ENCODE measurements around the gene AHRR.
"Not testable (repeated sequence)": the region's sequence is repeated elsewhere in the genome, so short reads cannot be mapped to it uniquely, and the experiment has no call there.

The AHRR gene

DNA sequence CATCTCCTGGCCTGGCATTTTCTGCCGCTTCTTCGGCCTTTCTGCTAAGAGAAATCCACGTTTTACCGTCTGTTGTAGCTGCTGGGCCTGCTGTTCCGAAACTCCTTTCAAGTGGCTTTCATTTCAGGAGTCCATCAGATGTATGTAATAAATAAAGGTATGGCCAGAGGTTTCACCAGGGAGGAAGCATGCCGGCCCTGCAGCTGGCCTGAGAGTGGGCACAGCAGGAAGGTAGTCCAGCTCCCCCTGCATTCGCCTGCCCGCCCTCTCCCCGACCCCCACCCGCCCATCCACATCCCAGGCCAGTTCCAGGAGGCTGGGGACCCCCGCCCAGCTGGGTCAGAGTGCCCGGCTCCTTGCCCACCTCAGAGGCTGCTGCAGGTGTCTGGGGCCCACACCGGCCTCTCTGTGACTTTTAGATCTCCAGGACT, 75.0 kb downstream of the AHRR start:
- Histone ChIP-seq H3K9ac (ENCODE audit: low read length) (no peak overlapping the region; the same call in 1 of the 2 replicates), H3K4me1 (ENCODE audit: insufficient read depth, low read length, severe bottlenecking) (peaks cover 77% of the 10 kb centered on the region)

DNA sequence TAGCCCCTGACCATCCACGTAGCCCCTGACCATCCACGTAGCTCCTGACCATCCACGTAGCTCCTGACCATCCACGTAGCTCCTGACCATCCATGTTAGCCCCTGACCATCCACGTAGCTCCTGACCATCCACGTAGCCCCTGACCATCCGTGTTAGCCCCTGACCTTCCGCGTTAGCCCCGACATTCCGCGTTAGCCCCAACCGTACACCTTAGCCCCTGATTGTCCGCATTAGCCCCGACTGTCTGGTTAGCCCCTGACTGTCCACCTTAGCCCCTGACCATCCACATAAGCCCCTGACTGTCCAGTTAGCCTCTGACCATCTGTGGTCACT, 76.6 kb downstream of the AHRR start:
- not testable (repeated sequence) for H4K20me1 ChIP-seq (ENCODE audit: insufficient read depth, low read length); H3K27me3 ChIP-seq (ENCODE audit: insufficient read depth, low read length); H2AFZ ChIP-seq (ENCODE audit: low read length); H3K4me3 ChIP-seq (ENCODE audit: low read depth, low read length, poor library complexity, severe bottlenecking); H3K9me3 ChIP-seq (ENCODE audit: low read length); H3F3A ChIP-seq (ENCODE audit: insufficient read depth, low read length); H3K36me3 ChIP-seq (ENCODE audit: insufficient read depth, low read length); H3K9me2 ChIP-seq (ENCODE audit: low read depth, low read length); H3K79me2 ChIP-seq (ENCODE audit: insufficient read depth, low read length)
- H3K9ac ChIP-seq (ENCODE audit: low read length), result peak overlapping the region; percentile 65; the same call in 1 of the 2 replicates
- peaks cover 73% of the 10 kb centered on the region for H3K4me1 ChIP-seq (ENCODE audit: insufficient read depth, low read length, severe bottlenecking)
- peak overlapping the region; percentile 96 for H3K27ac ChIP-seq (ENCODE audit: low read depth, low read length, poor library complexity, severe bottlenecking)
- H3K4me2 ChIP-seq (ENCODE audit: low read length), result peak overlapping the region; percentile 60; the same call in 1 of the 2 replicates

More for the DNA sequence above, 75.0 kb downstream of the AHRR start:
- no peaks in the 10 kb centered on the region for H3K9me3 ChIP-seq (ENCODE audit: low read length)
- no peak for TF ChIP-seq EZH2 (IDR thresholded peaks at IDR 0.05; ENCODE audit: borderline replicate concordance, low read length)
- TF ChIP-seq, protein P1, sequence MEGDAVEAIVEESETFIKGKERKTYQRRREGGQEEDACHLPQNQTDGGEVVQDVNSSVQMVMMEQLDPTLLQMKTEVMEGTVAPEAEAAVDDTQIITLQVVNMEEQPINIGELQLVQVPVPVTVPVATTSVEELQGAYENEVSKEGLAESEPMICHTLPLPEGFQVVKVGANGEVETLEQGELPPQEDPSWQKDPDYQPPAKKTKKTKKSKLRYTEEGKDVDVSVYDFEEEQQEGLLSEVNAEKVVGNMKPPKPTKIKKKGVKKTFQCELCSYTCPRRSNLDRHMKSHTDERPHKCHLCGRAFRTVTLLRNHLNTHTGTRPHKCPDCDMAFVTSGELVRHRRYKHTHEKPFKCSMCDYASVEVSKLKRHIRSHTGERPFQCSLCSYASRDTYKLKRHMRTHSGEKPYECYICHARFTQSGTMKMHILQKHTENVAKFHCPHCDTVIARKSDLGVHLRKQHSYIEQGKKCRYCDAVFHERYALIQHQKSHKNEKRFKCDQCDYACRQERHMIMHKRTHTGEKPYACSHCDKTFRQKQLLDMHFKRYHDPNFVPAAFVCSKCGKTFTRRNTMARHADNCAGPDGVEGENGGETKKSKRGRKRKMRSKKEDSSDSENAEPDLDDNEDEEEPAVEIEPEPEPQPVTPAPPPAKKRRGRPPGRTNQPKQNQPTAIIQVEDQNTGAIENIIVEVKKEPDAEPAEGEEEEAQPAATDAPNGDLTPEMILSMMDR (IDR thresholded peaks at IDR 0.05; ENCODE audit: low read length), result no peak
- H3K9me2 ChIP-seq (ENCODE audit: low read depth, low read length), result no peaks in the 10 kb centered on the region
- no peaks in the 10 kb centered on the region for H3K27me3 ChIP-seq (ENCODE audit: insufficient read depth, low read length)
- H3K4me3 ChIP-seq (ENCODE audit: low read depth, low read length, poor library complexity, severe bottlenecking), result no peak overlapping the region
- no peaks in the 10 kb centered on the region for H3K79me2 ChIP-seq (ENCODE audit: insufficient read depth, low read length)
- H3K27ac ChIP-seq (ENCODE audit: low read depth, low read length, poor library complexity, severe bottlenecking), result peak overlapping the region; percentile 95
- H3K36me3 ChIP-seq (ENCODE audit: insufficient read depth, low read length), result no peaks in the 10 kb centered on the region
- no peaks in the 10 kb centered on the region for H3F3A ChIP-seq (ENCODE audit: insufficient read depth, low read length)
- no peak overlapping the region for H3K4me2 ChIP-seq (ENCODE audit: low read length)
- H2AFZ ChIP-seq (ENCODE audit: low read length), result no peak overlapping the region
- no peaks in the 10 kb centered on the region for H4K20me1 ChIP-seq (ENCODE audit: insufficient read depth, low read length)

DNA sequence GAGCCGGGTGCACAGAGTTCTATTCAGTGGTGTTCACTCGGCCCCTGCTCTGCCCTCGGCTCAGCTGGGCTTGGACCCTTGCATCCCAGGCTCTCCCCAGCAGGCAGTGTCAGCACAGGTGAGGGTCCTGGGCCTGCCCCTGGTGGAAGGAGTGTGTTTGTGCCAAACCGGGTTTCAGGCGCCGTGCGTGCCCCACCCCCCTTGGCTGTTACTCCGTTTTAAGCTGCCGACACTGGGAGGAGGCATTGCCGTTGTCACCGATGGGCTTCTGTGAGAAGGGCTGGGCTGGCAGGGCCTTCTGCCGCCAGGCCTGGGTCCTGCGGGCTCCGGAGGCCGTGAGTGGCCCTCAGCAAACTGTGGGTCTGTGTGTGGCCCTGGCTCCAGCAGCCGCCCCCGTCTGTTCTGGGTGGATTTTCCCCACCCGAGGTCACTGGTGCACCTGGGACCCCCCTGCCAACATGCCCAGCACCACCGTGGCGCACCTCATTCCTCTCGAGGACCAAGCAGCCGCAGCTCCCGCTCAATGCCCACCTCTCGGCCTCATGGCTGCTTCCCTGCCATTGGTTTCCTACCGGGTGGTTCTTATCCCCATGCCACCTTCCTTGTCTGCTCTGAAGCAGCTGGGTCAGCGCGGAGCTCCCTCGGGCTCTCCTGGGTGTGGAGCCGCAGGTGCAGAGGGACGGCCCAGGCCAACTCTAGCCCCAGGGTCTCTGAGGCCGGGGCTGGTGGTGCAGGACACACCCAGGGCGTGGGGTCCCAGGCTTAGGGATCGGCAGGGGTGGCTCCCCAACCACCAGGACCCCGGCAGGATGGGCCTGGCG, 77.2 kb downstream of the AHRR start:
- Histone ChIP-seq H3K9me2 (ENCODE audit: low read depth, low read length) (no peaks in the 10 kb centered on the region), H3K9me3 (ENCODE audit: low read length) (no peaks in the 10 kb centered on the region), H3K27ac (ENCODE audit: low read depth, low read length, poor library complexity, severe bottlenecking) (peak overlapping the region; percentile 96), H2AFZ (ENCODE audit: low read length) (no peak overlapping the region), H3K4me1 (ENCODE audit: insufficient read depth, low read length, severe bottlenecking) (peaks cover 73% of the 10 kb centered on the region), H3K27me3 (ENCODE audit: insufficient read depth, low read length) (no peaks in the 10 kb centered on the region), H4K20me1 (ENCODE audit: insufficient read depth, low read length) (no peaks in the 10 kb centered on the region), H3K4me2 (ENCODE audit: low read length) (peak overlapping the region; percentile 60), H3K36me3 (ENCODE audit: insufficient read depth, low read length) (no peaks in the 10 kb centered on the region), H3K79me2 (ENCODE audit: insufficient read depth, low read length) (no peaks in the 10 kb centered on the region), H3K4me3 (ENCODE audit: low read depth, low read length, poor library complexity, severe bottlenecking) (peak overlapping the region; percentile 33), H3F3A (ENCODE audit: insufficient read depth, low read length) (no peaks in the 10 kb centered on the region), H3K9ac (ENCODE audit: low read length) (peak overlapping the region; percentile 65)
- no peak for TF ChIP-seq EZH2 (IDR thresholded peaks at IDR 0.05; ENCODE audit: borderline replicate concordance, low read length)
- TF ChIP-seq, protein P1 (IDR thresholded peaks at IDR 0.05; ENCODE audit: low read length), result no peak
